AG09319 (cell line): Measurements from ENCODE around the gene CNGA1.

ENCODE experiments used
- DNase-seq: peaks from one replicate; pipeline ENCODE4 v3.0.0-alpha.2; 2010; ENCODE audit warnings: low read depth; ENCODE audit errors: extremely low read depth
- CTCF ChIP-seq: IDR thresholded peaks from 2 replicates; pipeline ENCODE4 v1.5.1; 2011; ENCODE audit warnings: low read depth, mild to moderate bottlenecking, inconsistent platforms, low read length, moderate library complexity

CNGA1 gene

GRCh38 chr4:48047896-48048295 is 31.4 kb upstream of the CNGA1 start:
- no peak for DNase-seq

DNA sequence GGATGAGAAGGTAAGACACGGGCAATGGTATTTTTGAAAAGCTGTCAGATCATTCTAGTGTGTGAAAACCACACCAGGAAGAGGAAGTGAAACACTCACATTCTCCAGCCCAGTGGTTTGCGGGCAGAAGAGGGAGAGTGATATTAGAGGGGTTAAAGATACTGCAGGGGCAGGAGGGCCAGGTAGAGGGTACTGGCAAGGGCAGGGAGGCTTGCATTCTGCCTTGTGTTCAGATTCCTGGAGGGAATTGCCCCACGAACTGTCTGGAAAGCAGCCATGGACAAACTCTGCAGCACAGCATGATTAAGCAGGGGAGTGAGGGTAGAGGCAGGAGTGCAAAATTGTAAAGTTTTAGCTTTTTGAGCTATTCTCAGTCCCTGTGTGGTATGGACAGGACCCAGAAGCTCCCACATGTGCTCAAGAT is 31.0 kb upstream of the CNGA1 start:
- no peak for DNase-seq
- TF ChIP-seq CTCF, result no peak

More at GRCh38 chr4:48047896-48048295, 31.4 kb upstream of the CNGA1 start:
- no peak for TF ChIP-seq CTCF

DNA sequence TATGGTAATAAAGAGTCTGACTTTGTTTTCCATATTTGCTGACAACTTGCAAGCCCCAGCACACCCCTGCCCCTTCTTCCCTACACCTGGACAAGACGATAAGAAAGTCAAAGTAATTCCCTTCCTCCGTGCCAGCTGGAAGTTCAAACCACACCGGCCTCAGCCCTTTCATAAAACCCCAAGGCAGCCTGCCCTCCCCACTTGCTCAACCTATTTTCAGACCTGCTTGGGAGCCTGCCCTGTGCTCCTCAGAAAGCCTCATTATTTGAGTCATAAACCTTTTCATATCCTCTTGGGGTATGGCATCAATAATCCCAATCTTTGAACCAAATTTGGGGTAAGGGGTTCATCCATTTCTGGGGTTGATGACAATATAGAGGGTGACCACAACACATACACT is 29.6 kb upstream of the CNGA1 start:
- no peak for TF ChIP-seq CTCF
- no peak for DNase-seq

- no peak for DNase-seq
- no peak for TF ChIP-seq CTCF
These were observed 27.8 kb upstream of the CNGA1 start for GRCh38 chr4:48044298-48044697.

DNA sequence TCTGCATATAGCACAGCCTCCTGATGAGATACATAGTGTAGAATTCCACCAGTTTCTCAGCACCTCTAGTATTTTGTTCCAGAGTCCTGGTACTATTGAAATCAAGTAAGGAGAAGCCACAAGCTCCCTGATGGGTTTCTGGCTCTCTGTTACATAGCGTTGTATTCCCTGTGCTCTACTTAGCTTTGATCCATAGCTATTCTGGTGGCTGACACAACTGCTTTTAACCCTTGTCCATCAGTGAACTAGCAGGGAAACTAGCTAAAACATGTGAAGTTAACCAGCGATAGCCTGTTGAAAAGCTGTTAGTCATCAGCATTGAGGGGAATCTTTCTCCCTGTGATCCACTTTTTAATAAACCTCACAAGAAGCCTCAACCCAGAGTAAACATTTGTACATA is 27.0 kb upstream of the CNGA1 start:
- TF ChIP-seq CTCF, result no peak
- no peak for DNase-seq

DNA sequence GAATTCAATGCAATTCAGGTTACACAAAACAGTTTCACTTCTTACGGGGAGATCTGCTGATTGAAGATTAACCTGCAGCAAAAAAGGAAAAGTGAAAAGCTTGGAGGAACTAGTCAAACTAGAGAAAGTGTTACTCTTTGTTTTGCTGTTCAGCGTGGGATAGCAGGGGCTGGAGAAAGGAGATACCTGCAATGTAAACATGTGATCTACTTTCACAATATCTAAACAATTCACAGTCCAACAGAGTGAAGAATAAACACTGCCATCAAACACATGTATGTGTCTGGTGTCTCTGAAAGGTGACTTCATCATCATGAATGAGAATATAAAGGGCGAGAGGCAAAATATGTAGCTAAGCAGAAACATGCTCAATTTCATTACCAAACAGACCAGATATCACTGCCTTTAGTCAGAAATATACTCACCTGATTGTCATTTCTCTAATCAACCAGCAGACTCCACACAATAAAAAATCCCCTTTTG is 26.5 kb upstream of the CNGA1 start:
- no peak for DNase-seq

DNA sequence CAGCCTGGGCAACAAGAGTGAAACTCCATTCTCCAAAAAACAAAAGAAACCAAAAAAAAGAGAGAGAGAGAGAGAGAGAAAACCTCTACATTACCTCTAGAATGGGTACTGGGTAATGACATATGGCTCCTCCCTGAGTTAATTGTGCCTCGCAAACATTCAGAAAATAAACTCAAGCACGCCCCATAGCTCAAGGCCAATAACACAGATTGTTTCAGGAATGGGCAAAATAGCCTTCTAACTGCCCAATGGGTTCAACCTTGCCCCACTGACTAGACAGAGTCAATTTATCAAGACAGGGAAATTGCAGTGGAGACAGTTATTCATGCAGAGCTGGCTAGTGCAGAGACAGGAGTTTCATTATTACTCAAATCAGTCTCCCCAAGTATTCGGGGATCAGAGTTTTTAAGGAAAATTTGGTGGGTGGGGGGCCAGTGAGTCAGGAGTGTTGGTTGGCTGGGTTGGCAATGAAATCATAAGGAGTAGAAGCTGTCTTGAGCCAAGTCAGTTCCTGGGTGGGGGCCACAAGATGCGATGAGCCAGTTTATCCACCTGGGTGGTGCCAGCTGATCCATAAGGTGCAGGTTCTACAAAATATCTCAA is 25.2 kb upstream of the CNGA1 start:
- no peak for TF ChIP-seq CTCF

More for the DNA sequence above, 26.5 kb upstream of the CNGA1 start:
- no peak for TF ChIP-seq CTCF

More for the DNA sequence above, 25.2 kb upstream of the CNGA1 start:
- no peak for DNase-seq
